GM21423 (cell line): ENCODE results near the gene NUB1.

ENCODE experiments used
- ATAC-seq: cut with Tn5 transposase; IDR thresholded peaks from one replicate; pipeline ENCODE4 v1.9.1; 2021; ENCODE audit warnings: mild to moderate bottlenecking, moderate library complexity; ENCODE audit not compliant: unreplicated experiment

NUB1 gene

DNA sequence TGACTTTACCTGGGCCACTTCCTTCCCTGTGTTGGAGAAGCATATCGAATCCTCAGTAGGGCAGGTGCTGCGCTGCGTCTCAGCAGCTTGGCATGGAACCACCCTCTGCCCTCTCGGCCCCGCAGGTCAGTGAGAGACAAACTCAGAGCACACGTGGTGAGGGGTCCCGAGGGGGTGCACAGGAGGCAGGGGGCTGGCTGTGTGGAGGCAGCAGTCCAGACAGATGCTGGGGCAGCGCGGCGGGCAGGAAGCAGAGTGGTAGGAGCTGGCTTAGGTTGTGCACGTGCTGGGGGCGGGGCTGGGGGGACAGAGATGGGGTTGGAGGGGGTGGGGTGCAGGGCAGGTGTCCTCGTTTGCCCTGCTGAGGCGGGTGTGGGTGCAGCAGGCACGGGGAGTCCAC, 33.1 kb downstream of the NUB1 start:
- no peak for ATAC-seq

DNA sequence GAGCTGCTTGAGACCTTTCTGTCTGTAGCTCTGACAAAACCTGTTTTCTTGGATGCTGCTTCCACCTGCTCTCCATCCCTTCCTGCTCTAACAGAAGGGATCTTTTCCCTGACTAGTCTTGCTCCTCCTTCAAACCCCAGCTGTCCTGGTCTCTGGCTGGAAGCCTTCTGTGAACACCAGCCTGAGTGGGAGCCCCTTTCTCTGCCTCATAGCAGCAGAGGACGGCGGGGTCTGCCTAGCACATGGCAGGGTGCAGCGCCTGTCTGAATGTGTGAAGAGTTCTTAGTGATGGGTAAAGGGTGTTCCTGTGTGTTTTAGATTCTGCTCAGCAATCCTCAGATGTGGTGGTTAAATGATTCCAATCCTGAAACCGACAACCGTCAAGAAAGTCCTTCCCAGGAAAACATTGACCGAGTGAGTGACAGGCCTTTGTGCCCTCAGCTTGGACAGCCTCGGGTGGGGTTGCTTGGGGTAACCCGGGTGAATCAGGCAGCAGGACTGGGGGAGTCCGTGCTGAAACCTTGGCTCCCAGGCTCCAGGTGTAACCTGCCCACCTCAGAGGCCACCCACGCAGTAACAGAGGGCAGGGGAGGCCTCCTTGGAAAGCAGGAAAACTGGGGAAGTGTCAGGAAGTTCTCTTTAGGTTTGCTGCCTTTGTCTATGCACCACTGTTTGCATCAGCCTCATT, 34.1 kb downstream of the NUB1 start:
- no peak for ATAC-seq

DNA sequence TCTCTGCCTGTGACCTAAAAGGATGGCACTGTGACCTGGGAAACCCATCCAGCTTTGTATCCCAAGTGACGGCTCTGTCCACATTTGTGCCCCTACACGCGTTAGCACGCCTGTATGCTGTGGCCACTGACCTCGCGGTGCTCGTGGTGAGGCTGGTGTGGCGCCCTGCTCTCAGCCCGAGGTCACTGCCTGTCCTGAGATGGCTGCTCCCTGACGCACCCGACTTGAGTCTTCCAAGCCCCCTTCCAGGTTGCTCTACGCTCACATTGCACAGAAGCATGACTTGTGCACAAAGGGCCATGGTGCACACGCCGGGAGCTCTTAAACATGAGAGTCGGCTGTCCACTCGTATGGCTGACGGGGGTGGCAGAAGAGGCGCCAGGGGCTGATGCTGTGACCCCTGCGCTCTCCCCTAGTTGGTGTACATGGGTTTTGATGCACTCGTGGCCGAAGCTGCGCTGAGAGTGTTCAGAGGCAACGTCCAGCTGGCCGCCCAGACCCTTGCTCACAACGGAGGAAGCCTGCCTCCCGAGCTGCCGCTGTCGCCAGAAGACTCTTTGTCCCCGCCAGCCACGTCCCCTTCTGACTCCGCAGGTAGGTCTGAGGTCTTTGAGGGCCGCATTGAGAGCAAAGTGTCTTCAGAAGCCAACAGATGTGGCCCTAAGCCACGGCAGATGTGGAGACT, 34.7 kb downstream of the NUB1 start:
- ATAC-seq, result no peak

- no peak for ATAC-seq
Measured at GRCh38 chr7:151377406-151377805, 35.8 kb downstream of the NUB1 start.

- ATAC-seq, result no peak
Measured at GRCh38 chr7:151378011-151378410, 36.4 kb downstream of the NUB1 start.

GRCh38 chr7:151378496-151379192, 37.0 kb downstream of the NUB1 start:
- no peak for ATAC-seq

GRCh38 chr7:151379193-151379520, 37.5 kb downstream of the NUB1 start:
- no peak for ATAC-seq

DNA sequence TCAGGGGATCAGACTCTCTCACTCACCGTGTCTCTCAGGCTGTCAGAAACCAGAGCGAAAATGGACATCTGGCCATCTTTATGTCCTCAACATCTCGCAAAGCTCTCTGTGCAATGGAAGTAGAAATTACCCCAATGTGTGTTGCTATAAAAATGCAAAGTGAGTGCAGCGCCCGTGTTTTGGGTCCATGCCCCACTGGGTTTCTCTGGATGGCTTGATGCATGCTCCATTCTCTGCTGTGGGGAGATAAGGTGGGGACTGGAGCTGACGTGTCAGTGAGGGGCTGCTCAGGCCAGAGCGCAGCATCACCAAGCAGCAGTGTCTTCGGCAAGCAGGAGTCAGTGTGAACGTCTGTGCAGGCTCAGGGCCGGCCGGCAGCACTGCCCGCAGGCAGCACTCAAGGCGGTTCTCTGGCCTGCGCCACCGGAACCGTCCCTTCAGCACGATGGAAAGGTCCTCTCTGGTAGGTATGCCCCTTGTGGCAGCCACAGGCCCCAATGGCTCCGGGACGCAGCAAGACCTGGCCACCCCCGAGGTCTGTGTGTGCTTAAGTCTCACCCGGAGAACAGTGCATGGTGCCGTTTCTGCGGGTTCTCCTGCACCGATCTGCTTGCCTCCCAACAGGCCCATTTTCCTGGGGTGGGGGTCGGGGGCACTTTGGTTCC, 38.1 kb downstream of the NUB1 start:
- no peak for ATAC-seq

DNA sequence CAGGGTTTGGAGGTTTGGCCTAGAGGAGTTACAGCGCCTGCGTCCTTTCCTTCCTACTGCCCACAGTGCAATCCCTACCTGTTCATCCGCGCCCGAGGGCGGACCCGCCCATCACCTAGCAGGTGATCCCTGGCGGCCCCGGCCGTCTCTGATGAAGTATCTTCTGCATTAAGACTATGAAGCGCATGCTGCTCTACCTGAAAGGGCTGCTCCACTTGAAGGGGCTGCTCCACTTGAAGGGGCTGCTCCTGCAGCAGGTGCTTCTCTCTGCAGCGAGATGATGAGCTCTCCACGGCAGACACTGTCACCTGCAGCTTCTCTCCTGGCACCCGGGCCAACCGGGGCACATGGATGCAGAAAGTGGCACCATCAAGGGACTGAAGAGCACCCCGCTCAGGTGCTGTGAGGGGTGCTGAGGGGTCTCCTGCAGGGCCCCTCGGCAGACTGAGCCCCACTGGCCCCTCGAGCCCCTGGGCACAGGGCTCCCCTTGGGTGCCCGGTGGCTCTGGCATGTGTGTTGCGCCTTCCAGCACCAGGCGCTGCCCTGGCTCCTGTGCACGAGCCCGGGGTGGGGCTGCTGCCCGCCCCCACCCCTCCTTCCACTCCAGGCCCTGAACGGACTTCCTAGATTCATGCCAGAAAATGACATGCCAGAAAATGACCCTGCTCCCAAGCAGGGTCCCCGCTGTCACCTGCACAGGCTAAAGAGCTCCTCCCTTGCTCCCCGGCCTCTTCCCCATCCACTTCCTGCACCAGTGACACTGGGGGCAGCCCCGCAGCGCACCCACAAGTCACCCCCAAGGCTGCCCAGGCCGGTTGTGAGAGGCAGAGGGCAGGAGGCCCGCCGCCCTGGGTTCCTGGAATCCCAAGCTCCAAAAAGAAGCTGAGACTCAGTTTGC, 38.8 kb downstream of the NUB1 start:
- no peak for ATAC-seq

DNA sequence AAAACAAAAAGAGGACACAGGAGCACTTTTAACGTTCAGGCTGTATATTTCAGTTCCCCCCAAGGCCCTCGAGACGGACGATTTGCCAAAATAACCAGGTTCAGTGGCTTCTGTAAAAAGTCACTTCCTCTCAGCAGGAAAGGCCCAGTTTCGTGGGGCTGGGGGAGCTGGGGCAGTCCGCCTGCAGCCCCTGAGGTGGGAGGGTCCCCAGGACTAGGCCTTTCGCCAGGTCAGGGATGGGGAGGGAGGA, 39.4 kb downstream of the NUB1 start:
- ATAC-seq, result no peak

GRCh38 chr7:151381348-151382078, 39.9 kb downstream of the NUB1 start:
- no peak for ATAC-seq

GRCh38 chr7:151382079-151382885, 40.7 kb downstream of the NUB1 start:
- no peak for ATAC-seq

- no peak for ATAC-seq
Measured at GRCh38 chr7:151383638-151384351, 42.2 kb downstream of the NUB1 start.

- ATAC-seq, result no peak
Measured at GRCh38 chr7:151384352-151384697, 42.7 kb downstream of the NUB1 start.

- no peak for ATAC-seq
Measured at GRCh38 chr7:151384776-151385625, 43.4 kb downstream of the NUB1 start.

DNA sequence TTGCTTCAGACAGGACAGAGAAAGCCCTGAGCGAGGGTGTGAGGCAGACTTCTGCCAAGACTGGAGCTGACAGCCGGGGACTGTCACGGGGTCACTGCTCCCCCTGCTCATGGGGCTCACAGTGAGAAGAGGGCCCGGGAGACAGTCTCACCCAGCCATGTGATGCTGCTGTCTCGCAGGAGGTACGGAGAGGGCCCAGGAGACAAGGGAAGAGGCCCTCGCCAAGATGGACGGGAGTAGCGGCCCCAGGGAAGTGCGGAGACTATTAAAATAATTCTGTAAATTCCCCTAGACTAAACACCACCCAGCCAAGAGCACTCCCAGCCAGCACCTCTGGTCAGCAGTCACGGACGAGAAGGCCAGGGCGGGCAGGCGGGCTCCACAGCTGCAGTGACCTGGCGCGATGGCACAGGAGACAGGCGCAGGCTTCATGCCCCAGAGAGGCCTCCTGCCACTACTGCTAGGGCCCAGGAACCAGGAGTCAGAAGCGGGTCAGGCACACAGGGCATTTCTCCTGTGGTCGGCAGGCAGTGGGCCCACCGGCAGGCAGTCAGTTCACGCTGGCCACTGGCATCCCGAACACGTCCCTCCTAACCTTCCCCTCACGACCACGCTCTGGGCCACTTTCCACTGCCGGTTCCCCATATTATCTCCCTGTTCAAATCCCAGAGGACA, 44.2 kb downstream of the NUB1 start:
- ATAC-seq, result no peak

- no peak for ATAC-seq
Measured at GRCh38 chr7:151386301-151387160, 44.9 kb downstream of the NUB1 start.
